Loucy (cell line): ENCODE measurements around the gene NCDN.
A peak's percentile ranks its signal among the peaks of the same experiment; 100 is the strongest.

Source experiments
- H2AFZ ChIP-seq: fragments of 200-600 bp; sonication (generic); 2 replicates; pipeline ENCODE4 v1.6.0; 2016; ENCODE audit warnings: antibody characterized with exemption, mild to moderate bottlenecking, low read length, moderate library complexity
- H3F3A ChIP-seq: fragments of 200-600 bp; 2 replicates; pipeline ENCODE4 v1.6.0; 2016; ENCODE audit warnings: antibody characterized with exemption, low read depth, mild to moderate bottlenecking
- H3K27me3 ChIP-seq: fragments of 200-600 bp; sonication (generic); 2 replicates; pipeline ENCODE4 v1.6.1; 2014; ENCODE audit warnings: low read length, mild to moderate bottlenecking; ENCODE audit not compliant: insufficient read depth, poor library complexity, severe bottlenecking
- H3K36me3 ChIP-seq: fragments of 200-600 bp; sonication (generic); 2 replicates; pipeline ENCODE4 v1.6.1; 2016; ENCODE audit warnings: low read length; ENCODE audit not compliant: insufficient read depth
- H3K4me1 ChIP-seq: fragments of 200-600 bp; sonication (generic); 2 replicates; pipeline ENCODE4 v1.5.1; 2014; ENCODE audit warnings: low read length, mild to moderate bottlenecking; ENCODE audit not compliant: insufficient read depth, poor library complexity, severe bottlenecking
- H3K4me2 ChIP-seq: fragments of 200-600 bp; sonication (generic); 2 replicates; pipeline ENCODE4 v1.6.0; 2014; ENCODE audit warnings: antibody characterized with exemption, low read length, low read depth, mild to moderate bottlenecking; ENCODE audit not compliant: poor library complexity, severe bottlenecking
- H3K4me3 ChIP-seq: fragments of 200-600 bp; sonication (generic); 2 replicates; pipeline ENCODE4 v1.5.1; 2014; ENCODE audit warnings: low read length, mild to moderate bottlenecking, mixed read lengths; ENCODE audit not compliant: poor library complexity, severe bottlenecking
- H3K79me2 ChIP-seq: fragments of 200-600 bp; sonication (generic); 2 replicates; pipeline ENCODE4 v1.6.1; 2014; ENCODE audit warnings: low read length; ENCODE audit not compliant: insufficient read depth
- H3K9ac ChIP-seq: fragments of 200-600 bp; sonication (generic); 2 replicates; pipeline ENCODE4 v1.6.0; 2014; ENCODE audit warnings: mild to moderate bottlenecking, low read depth, low read length, moderate library complexity; ENCODE audit not compliant: poor library complexity, severe bottlenecking
- H3K9me2 ChIP-seq: fragments of 200-600 bp; sonication (generic); replicated peaks from 2 replicates; pipeline ENCODE4 v1.6.1; 2016; ENCODE audit warnings: low read depth, low read length, mixed read lengths
- H3K9me3 ChIP-seq: fragments of 200-600 bp; sonication (generic); 2 replicates; pipeline ENCODE4 v1.6.1; 2014; ENCODE audit warnings: mild to moderate bottlenecking, antibody characterized with exemption, low read length, low read depth; ENCODE audit not compliant: insufficient read depth
- H4K20me1 ChIP-seq: fragments of 200-600 bp; sonication (generic); 2 replicates; pipeline ENCODE4 v1.6.0; 2014; ENCODE audit warnings: antibody characterized with exemption, low read length, mild to moderate bottlenecking; ENCODE audit not compliant: insufficient read depth, poor library complexity, severe bottlenecking
- EZH2phosphoT487 ChIP-seq: fragments of 200-600 bp; IDR thresholded peaks from 2 replicates; pipeline ENCODE4 v1.6.1; 2018; ENCODE audit warnings: antibody characterized with exemption, mild to moderate bottlenecking, moderate library complexity, borderline replicate concordance
- TF ChIP-seq, protein P1 (sequence below): fragments of 200-600 bp; sonication (generic); conservative IDR thresholded peaks from 2 replicates; pipeline ENCODE4 v1.5.1; 2014; ENCODE audit warnings: mild to moderate bottlenecking, antibody characterized with exemption, low read length

Gene NCDN

GRCh38 chr1:35563166-35563565 lies 5.6 kb downstream of the NCDN start:
- Histone ChIP-seq H3K9ac (peak overlapping the region; percentile 38), H3K9me2 (no peaks in the 10 kb centered on the region), H3K79me2 (peaks cover 32% of the 10 kb centered on the region), H3K36me3 (no peaks in the 10 kb centered on the region), H3K4me1 (peaks cover 45% of the 10 kb centered on the region), H3F3A (no peaks in the 10 kb centered on the region), H3K27me3 (no peaks in the 10 kb centered on the region), H2AFZ (no peak overlapping the region), H3K4me2 (peak overlapping the region; percentile 81), H4K20me1 (peaks cover 6% of the 10 kb centered on the region), H3K4me3 (peak overlapping the region; percentile 58), H3K9me3 (no peaks in the 10 kb centered on the region)
- TF ChIP-seq, protein P1, sequence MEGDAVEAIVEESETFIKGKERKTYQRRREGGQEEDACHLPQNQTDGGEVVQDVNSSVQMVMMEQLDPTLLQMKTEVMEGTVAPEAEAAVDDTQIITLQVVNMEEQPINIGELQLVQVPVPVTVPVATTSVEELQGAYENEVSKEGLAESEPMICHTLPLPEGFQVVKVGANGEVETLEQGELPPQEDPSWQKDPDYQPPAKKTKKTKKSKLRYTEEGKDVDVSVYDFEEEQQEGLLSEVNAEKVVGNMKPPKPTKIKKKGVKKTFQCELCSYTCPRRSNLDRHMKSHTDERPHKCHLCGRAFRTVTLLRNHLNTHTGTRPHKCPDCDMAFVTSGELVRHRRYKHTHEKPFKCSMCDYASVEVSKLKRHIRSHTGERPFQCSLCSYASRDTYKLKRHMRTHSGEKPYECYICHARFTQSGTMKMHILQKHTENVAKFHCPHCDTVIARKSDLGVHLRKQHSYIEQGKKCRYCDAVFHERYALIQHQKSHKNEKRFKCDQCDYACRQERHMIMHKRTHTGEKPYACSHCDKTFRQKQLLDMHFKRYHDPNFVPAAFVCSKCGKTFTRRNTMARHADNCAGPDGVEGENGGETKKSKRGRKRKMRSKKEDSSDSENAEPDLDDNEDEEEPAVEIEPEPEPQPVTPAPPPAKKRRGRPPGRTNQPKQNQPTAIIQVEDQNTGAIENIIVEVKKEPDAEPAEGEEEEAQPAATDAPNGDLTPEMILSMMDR, result no peak
- TF ChIP-seq EZH2phosphoT487, result no peak

GRCh38 chr1:35564037-35564883 lies 6.7 kb downstream of the NCDN start:
- Histone ChIP-seq H3K9ac (peak overlapping the region; percentile 38), H3K79me2 (peaks cover 21% of the 10 kb centered on the region; the same call in 1 of the 2 replicates), H3F3A (no peaks in the 10 kb centered on the region), H2AFZ (no peak overlapping the region), H3K4me1 (peaks cover 37% of the 10 kb centered on the region), H4K20me1 (peaks cover 2% of the 10 kb centered on the region), H3K4me3 (no peak overlapping the region), H3K27me3 (no peaks in the 10 kb centered on the region), H3K9me3 (no peaks in the 10 kb centered on the region), H3K9me2 (no peaks in the 10 kb centered on the region), H3K36me3 (no peaks in the 10 kb centered on the region), H3K4me2 (peak overlapping the region; percentile 81)
- no peak for TF ChIP-seq EZH2phosphoT487
- TF ChIP-seq, protein P1, result peak; percentile 77

- H3K27me3 ChIP-seq, result no peaks in the 10 kb centered on the region
- H3K4me2 ChIP-seq, result no peak overlapping the region
- TF ChIP-seq, protein P1, result no peak
- no peak for TF ChIP-seq EZH2phosphoT487
- peaks cover 20% of the 10 kb centered on the region; the same call in 1 of the 2 replicates for H3K79me2 ChIP-seq
- H3K4me3 ChIP-seq, result no peak overlapping the region
- H3K4me1 ChIP-seq, result peaks cover 37% of the 10 kb centered on the region
- no peaks in the 10 kb centered on the region for H4K20me1 ChIP-seq
- H3F3A ChIP-seq, result no peaks in the 10 kb centered on the region
- no peak overlapping the region for H2AFZ ChIP-seq
- no peaks in the 10 kb centered on the region for H3K36me3 ChIP-seq
- no peaks in the 10 kb centered on the region for H3K9me2 ChIP-seq
- H3K9me3 ChIP-seq, result no peaks in the 10 kb centered on the region
- no peak overlapping the region for H3K9ac ChIP-seq
These were observed 7.5 kb downstream of the NCDN start for GRCh38 chr1:35564884-35565741.
